PC-9 (cell line): Measurements from ENCODE around the gene IWS1.

Source experiments
- CTCF ChIP-seq: fragments of 200-600 bp; sonication (generic); conservative IDR thresholded peaks from 2 replicates; pipeline ENCODE4 v1.6.1; 2017; ENCODE audit warnings: mixed run types, antibody characterized with exemption, mild to moderate bottlenecking, moderate library complexity
- EZH2 ChIP-seq: fragments of 200-600 bp; sonication (generic); IDR thresholded peaks from 2 replicates; pipeline ENCODE4 v1.8.0; 2017; ENCODE audit warnings: antibody characterized with exemption, low read depth

- TF ChIP-seq CTCF (no peak), EZH2 (no peak)
These were observed 914 bp upstream of the IWS1 start for GRCh38 chr2:127527001-127527804.
